GM12873 (cell line): ENCODE data around the gene SPOCD1.

Source experiments
- CTCF ChIP-seq: IDR thresholded peaks from 2 replicates; pipeline ENCODE4 v1.5.1; 2012; ENCODE audit warnings: low read depth, mild to moderate bottlenecking, moderate library complexity, low read length, control low read depth; ENCODE audit not compliant: insufficient read depth; ENCODE audit errors: missing control alignments

Gene SPOCD1

GRCh38 chr1:31765516-31765915 lies 50.3 kb downstream of the SPOCD1 start:
- TF ChIP-seq CTCF, result no peak

- TF ChIP-seq CTCF, result peak; percentile 42
These were observed 50.8 kb downstream of the SPOCD1 start for GRCh38 chr1:31765041-31765467.

- no peak for TF ChIP-seq CTCF
These were observed 51.3 kb downstream of the SPOCD1 start, which contains the start of gene ADGRB2 for GRCh38 chr1:31764312-31765040. ADGRB2 (minus strand) TSS chr1:31764340; CDS start chr1:31757221, 7,119 bp downstream.

- no peak for TF ChIP-seq CTCF
These were observed 52.0 kb downstream of the SPOCD1 start for GRCh38 chr1:31763671-31764311.

GRCh38 chr1:31762726-31763670 lies 52.8 kb downstream of the SPOCD1 start:
- TF ChIP-seq CTCF, result peak; percentile 53

GRCh38 chr1:31762323-31762722 lies 53.5 kb downstream of the SPOCD1 start:
- no peak for TF ChIP-seq CTCF
